Right renal pelvis (tissue), 4 donors: ENCODE data around the gene CCDC92B. TPM values are rescaled to one million over a fixed set of nuclear protein-coding genes. Genes with fewer than 3 reads are reported as not detected.
A peak's percentile ranks its signal among the peaks of the same experiment; 100 is the strongest.
"Not testable (repeated sequence)": the region's sequence is repeated elsewhere in the genome, so short reads cannot be mapped to it uniquely, and the experiment has no call there.

Experiments
- DNase-seq, 4 donors: peaks; one replicate each; pipeline ENCODE4 v3.0.0-alpha.2; 2013; ENCODE audit warnings: low read depth in 4 of 4, low spot score in 3 of 4, missing footprints in 1 of 4
- polyA plus RNA-seq, 4 donors: library from polyadenylated mRNA; unstranded; fragments of 120-200 nt; gene quantifications; one replicate each; pipeline ENCODE4 v1.2.1, GENCODE V29; 2013; ENCODE audit not compliant: insufficient read length in 4 of 4

Gene CCDC92B
- under 1 TPM; 0.14 to 0.39 (median 0.26) TPM for polyA plus RNA-seq

GRCh38 chr17:2749058-2749783, at the start of gene CCDC92B:
Gene CCDC92B, minus strand, starts transcription at chr17:2749652. Its CDS starts 14,507 bp downstream, at chr17:2735145.
- no peak for DNase-seq

GRCh38 chr17:2798678-2799077, 49.2 kb upstream of the CCDC92B start:
- DNase-seq: no peak

DNA sequence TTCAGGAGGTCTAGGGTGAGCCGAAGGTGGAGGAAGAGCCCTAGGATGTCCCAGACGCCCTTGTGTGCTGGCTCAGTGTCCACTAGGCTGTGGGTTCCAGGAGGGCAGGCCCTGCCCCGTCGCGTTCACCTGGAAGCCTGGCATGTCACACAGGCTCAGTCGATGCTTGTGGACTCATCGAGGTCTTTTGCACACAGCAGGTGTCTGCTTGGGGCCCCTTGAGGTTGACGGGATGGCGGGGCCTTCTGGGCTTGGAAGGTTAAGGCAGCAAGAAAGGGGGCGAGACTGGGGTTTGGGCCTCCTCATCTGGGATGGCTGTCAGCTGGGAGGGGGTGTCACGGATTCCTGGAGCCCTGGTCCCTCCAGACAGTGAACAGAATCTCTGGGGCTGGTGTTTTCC, 48.7 kb upstream of the CCDC92B start:
- DNase-seq: no peak

DNA sequence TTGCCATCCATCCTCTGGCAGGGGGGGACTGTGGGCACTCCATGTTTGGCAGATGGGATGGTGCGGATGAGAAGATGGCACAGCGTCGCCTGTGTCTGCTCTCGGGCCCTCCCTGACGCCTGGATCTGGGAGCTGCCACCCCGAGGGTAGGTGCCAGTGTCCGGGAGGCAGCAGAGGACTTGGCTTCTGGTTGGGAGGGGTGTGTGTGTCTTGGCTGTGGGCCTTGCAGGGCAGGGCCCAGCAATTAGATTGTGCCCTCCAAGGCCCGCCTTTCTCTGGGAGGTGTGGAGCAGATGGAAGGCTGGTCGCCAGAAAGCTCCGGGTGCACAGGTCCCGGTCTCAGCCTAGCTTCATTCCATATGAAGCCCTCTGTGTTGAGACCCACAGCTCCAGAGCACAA, 48.2 kb upstream of the CCDC92B start:
- no peak for DNase-seq

- DNase-seq: no peak
These were observed 47.8 kb upstream of the CCDC92B start for GRCh38 chr17:2797226-2797625.

GRCh38 chr17:2796164-2797125, 47.0 kb upstream of the CCDC92B start, which contains the start of gene RAP1GAP2:
Gene RAP1GAP2, plus strand, starts transcription at chr17:2796438. Its CDS starts 90 bp downstream, at chr17:2796528.
- DNase-seq: no peak

- no peak for DNase-seq
These were observed 46.1 kb upstream of the CCDC92B start for GRCh38 chr17:2795441-2796163.

DNA sequence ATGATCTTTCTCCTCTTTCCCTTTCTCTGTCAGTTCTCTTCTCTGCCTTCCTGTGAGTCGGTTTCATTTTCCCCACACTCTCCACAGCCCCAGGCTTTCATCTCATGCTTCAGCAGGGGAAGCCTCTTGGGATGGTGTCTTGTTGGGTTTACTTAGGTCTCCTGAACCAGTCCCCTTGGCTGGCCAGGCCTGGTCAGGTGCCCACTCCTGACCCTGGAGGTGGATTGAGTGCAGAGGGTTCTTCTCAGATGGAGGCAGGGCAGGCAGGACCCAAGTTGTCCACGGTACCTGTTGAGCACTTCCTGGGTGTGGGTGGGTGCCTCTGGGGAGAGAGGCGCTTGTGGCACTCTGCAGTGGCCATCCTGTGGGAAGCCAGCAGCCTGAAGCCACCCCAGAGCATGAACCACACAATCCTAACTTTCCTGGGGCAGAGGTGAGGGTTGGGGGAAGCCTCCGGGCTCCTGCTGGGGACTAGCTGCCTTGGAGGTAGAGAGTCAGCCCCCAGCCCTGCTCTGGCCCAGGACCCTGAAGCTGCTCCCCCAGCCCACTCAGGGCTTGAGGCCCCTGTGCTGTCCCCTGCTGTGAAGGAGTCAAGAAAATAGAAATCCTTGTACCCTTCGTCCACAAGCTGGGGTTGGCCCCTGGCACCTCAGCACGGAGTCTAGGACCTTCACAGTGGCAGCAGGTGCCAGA, 44.8 kb upstream of the CCDC92B start:
- DNase-seq: no peak

- DNase-seq: no peak
These were observed 43.1 kb upstream of the CCDC92B start for GRCh38 chr17:2792366-2793169.

GRCh38 chr17:2789700-2790099, 40.2 kb upstream of the CCDC92B start:
- DNase-seq: no peak

GRCh38 chr17:2786176-2786881, 36.9 kb upstream of the CCDC92B start:
- peak; percentile 74 to 81 (median 78) for DNase-seq

- not testable (repeated sequence) for DNase-seq
These were observed 35.9 kb upstream of the CCDC92B start for GRCh38 chr17:2785376-2785775.

DNA sequence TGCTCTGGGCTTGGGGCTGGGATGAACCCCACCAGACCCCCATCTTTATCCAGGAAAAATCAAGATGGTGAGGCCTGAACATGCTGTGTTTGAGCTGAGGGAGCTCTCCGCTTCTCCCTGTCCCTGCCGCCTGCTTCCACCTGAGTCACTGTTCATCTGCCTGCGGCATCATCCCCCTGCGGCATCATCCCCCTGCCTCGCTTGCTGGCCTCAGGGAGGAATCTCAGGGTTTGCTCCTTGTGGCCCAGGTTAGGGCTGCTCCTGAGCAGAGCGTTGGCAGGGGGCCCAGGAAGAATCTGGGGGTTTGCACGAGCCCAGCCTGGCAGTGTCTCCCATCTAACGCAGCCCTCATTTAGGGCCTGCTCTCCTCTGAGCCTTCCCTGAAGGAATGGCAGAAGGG, 35.4 kb upstream of the CCDC92B start:
- DNase-seq: no peak

- DNase-seq: no peak
These were observed 34.0 kb upstream of the CCDC92B start for GRCh38 chr17:2783310-2784030.

- DNase-seq: no peak
These were observed 32.6 kb upstream of the CCDC92B start for GRCh38 chr17:2782055-2782454.

GRCh38 chr17:2781598-2781997, 32.1 kb upstream of the CCDC92B start:
- not testable (repeated sequence) for DNase-seq

DNA sequence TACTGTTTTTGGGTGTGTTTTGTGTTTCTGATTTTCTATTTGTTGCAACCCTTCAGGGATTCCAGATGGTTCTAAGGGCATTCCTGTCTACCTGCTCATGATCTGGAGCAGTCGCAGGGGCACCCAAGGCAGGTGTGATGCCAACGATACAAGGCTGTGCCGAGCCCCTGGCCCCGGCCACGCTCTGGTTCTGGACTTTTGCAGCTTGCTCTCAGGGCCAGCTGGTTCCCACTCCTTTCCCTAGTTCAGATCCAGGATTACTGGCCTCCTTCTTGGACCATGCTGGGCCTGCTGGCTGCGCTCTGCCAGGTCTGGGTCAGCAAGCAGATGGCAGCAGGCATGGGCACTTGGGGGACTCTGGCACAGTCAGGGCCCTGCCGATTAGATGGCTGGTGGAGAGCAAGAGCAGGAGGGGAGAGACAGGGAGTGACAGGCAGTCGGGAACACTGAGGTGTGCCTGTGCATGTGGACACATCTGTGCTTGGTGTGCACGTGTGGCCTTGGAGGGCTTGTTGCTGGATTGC, 31.5 kb upstream of the CCDC92B start:
- no peak for DNase-seq

GRCh38 chr17:2780256-2780655, 30.8 kb upstream of the CCDC92B start:
- no peak for DNase-seq
